Thoracic aorta (tissue), 2 donors: ENCODE data around the gene ARHGDIA. TPM values are rescaled to one million over a fixed set of nuclear protein-coding genes. Genes with fewer than 3 reads are reported as not detected.

ENCODE experiments used
- ATAC-seq: fragments of 150-250 bp; one replicate; pipeline ENCODE4 v1.8.0; 2017; ENCODE audit warnings: low read depth; ENCODE audit not compliant: insufficient number of reproducible peaks, low FRiP score
- DNase-seq: peaks from one replicate; pipeline ENCODE4 v3.0.0-alpha.2; 2020; ENCODE audit warnings: low spot score
- H3K27ac ChIP-seq, 2 donors: fragments of 200-600 bp; sonication (generic); 1 replicate in 1 of 2; 2 replicates in 1 of 2; pipeline ENCODE4 v1.5.1; 2016; ENCODE audit warnings: mild to moderate bottlenecking in 2 of 2, moderate library complexity in 2 of 2
- H3K27me3 ChIP-seq: fragments of 200-600 bp; sonication (generic); replicated peaks from 2 replicates; pipeline ENCODE4 v1.6.0; 2016; ENCODE audit warnings: mild to moderate bottlenecking; ENCODE audit not compliant: insufficient read depth
- H3K36me3 ChIP-seq: fragments of 200-600 bp; sonication (generic); one replicate; pipeline ENCODE4 v1.5.1; 2016
- H3K4me1 ChIP-seq, 2 donors: fragments of 200-600 bp; sonication (generic); 1 replicate in 1 of 2; 2 replicates in 1 of 2; pipeline versions ENCODE4 v1.5.1 to v1.6.0; 2016; ENCODE audit warnings: low read depth in 2 of 2, mild to moderate bottlenecking in 1 of 2; ENCODE audit not compliant: control insufficient read depth in 1 of 2
- H3K4me3 ChIP-seq: fragments of 200-600 bp; sonication (generic); 2 replicates; pipeline ENCODE4 v1.5.1; 2016; ENCODE audit warnings: mild to moderate bottlenecking
- H3K9me3 ChIP-seq: fragments of 200-600 bp; sonication (generic); 2 replicates; pipeline ENCODE4 v1.5.1; 2016
- CTCF ChIP-seq: fragments of 200-600 bp; sonication (generic); IDR thresholded peaks from one replicate; pipeline ENCODE4 v1.5.1; 2019; ENCODE audit warnings: antibody characterized with exemption
- total RNA-seq, 2 donors: library from RNA; depleted of rRNA; stranded (reverse); fragments of >200 nt; gene quantifications; one replicate each; pipeline versions ENCODE4 v1.1.0 to v1.2.3, GENCODE V29; 2016

Gene ARHGDIA
- total RNA-seq, 2 donors from 2014 or later: 206 to 324 TPM

GRCh38 chr17:81877569-81877968, 6.4 kb upstream of the ARHGDIA start:
- peaks cover under 1 to 5% of the 10 kb centered on the region in 2 donors for H3K4me1 ChIP-seq
- H3K36me3 ChIP-seq: peaks cover 7% of the 10 kb centered on the region
- H3K4me3 ChIP-seq: no peak overlapping the region
- H3K27me3 ChIP-seq: no peaks in the 10 kb centered on the region
- no peak for DNase-seq
- no peak overlapping the region for H3K27ac ChIP-seq
- no peak for ATAC-seq
- TF ChIP-seq CTCF: no peak
- no peaks in the 10 kb centered on the region for H3K9me3 ChIP-seq

- peak; percentile 10 for TF ChIP-seq CTCF
Measured at GRCh38 chr17:81871387-81872230, 472 bp upstream of the ARHGDIA start.

GRCh38 chr17:81870131-81870980, 781 bp downstream of the ARHGDIA start:
- peak overlapping the region; percentile 95 for H3K4me3 ChIP-seq
- H3K36me3 ChIP-seq: peaks cover 15% of the 10 kb centered on the region
- TF ChIP-seq CTCF: no peak
- DNase-seq (no peak), ATAC-seq (no peak)
- H3K27me3 ChIP-seq: no peaks in the 10 kb centered on the region
- peak overlapping the region; percentile 92 to 95 for H3K27ac ChIP-seq
- H3K9me3 ChIP-seq: no peaks in the 10 kb centered on the region
- H3K4me1 ChIP-seq: peaks cover 20 to 40% of the 10 kb centered on the region in 2 donors

More at GRCh38 chr17:81871387-81872230, 472 bp upstream of the ARHGDIA start:
- Histone ChIP-seq H3K36me3 (peaks cover 15% of the 10 kb centered on the region), H3K9me3 (no peaks in the 10 kb centered on the region), H3K4me1 (peaks cover 20 to 40% of the 10 kb centered on the region in 2 donors), H3K27me3 (no peaks in the 10 kb centered on the region), H3K4me3 (peak overlapping the region; percentile 95), H3K27ac (peak overlapping the region; percentile 98 to 99)
- peak; percentile 80 for DNase-seq
- ATAC-seq: peak; percentile 7

- no peak for ATAC-seq
- TF ChIP-seq CTCF: peak; percentile 92
- Histone ChIP-seq H3K27ac (peak overlapping the region; percentile 92 to 95), H3K4me3 (peak overlapping the region; percentile 95), H3K27me3 (no peaks in the 10 kb centered on the region), H3K4me1 (peaks cover 20 to 40% of the 10 kb centered on the region in 2 donors), H3K9me3 (no peaks in the 10 kb centered on the region), H3K36me3 (peaks cover 15% of the 10 kb centered on the region)
- no peak for DNase-seq
Measured at GRCh38 chr17:81869221-81870130, 1.7 kb downstream of the ARHGDIA start.
